ENCODE data around the gene CCDC172. TPM values are rescaled to one million over a fixed set of nuclear protein-coding genes. Genes with fewer than 3 reads are reported as not detected.

The CCDC172 gene
- total and polyA plus RNA-seq, 2 of the 13 experiments (the other 11 are each of a cell fraction or from before 2014, with no cell fraction given): not detected

DNA sequence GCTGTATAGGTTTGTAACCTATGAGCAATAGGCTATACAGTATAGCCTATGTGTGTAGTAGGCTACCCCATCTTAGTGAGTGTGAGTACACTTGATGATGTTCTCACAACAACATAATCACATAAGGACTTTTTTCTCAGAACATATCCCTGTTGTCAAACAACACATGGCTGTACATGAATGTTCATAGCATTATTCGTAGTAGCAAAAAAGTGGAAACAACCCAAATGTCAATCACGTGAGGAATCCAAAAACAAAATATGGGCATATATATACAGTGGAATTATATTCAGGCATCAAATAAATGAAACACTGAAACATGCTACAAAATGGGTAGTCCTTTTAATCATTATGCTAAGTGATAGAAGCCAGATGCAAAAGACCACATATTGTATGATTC lies 31.1 kb downstream of the CCDC172 start (continued):
- no peak for TF ChIP-seq MTA1 (CRISPR knock-in tag; IDR thresholded peaks at IDR 0.05; ENCODE audit: borderline replicate concordance)
- no peak for TF ChIP-seq ZSCAN12 (CRISPR knock-in tag; IDR thresholded peaks at IDR 0.05)
- no peak for TF ChIP-seq SIN3A (IDR thresholded peaks at IDR 0.05; ENCODE audit: borderline replicate concordance, low read depth, low read length)
- TF ChIP-seq XRCC5 (optimal IDR thresholded peaks at IDR 0.05; ENCODE audit: low read length): no peak
- no peak for TF ChIP-seq NAIF1 (CRISPR knock-in tag; IDR thresholded peaks at IDR 0.05; ENCODE audit: borderline replicate concordance)
- TF ChIP-seq ZSCAN25 (CRISPR knock-in tag; IDR thresholded peaks at IDR 0.05): no peak
- TF ChIP-seq, protein P1, sequence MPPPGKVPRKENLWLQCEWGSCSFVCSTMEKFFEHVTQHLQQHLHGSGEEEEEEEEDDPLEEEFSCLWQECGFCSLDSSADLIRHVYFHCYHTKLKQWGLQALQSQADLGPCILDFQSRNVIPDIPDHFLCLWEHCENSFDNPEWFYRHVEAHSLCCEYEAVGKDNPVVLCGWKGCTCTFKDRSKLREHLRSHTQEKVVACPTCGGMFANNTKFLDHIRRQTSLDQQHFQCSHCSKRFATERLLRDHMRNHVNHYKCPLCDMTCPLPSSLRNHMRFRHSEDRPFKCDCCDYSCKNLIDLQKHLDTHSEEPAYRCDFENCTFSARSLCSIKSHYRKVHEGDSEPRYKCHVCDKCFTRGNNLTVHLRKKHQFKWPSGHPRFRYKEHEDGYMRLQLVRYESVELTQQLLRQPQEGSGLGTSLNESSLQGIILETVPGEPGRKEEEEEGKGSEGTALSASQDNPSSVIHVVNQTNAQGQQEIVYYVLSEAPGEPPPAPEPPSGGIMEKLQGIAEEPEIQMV (CRISPR knock-in tag; IDR thresholded peaks at IDR 0.05; ENCODE audit: low read depth): no peak
- TF ChIP-seq XBP1 (CRISPR knock-in tag; IDR thresholded peaks at IDR 0.05): no peak
- TF ChIP-seq, protein P2, sequence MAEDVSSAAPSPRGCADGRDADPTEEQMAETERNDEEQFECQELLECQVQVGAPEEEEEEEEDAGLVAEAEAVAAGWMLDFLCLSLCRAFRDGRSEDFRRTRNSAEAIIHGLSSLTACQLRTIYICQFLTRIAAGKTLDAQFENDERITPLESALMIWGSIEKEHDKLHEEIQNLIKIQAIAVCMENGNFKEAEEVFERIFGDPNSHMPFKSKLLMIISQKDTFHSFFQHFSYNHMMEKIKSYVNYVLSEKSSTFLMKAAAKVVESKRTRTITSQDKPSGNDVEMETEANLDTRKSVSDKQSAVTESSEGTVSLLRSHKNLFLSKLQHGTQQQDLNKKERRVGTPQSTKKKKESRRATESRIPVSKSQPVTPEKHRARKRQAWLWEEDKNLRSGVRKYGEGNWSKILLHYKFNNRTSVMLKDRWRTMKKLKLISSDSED (CRISPR knock-in tag; IDR thresholded peaks at IDR 0.05): no peak
- TF ChIP-seq CREM (IDR thresholded peaks at IDR 0.05): no peak
- no peak for TF ChIP-seq CREM (CRISPR knock-in tag; IDR thresholded peaks at IDR 0.05)
- no peak for TF ChIP-seq ZNF331 (CRISPR knock-in tag; IDR thresholded peaks at IDR 0.05)
- TF ChIP-seq MXD4 (CRISPR knock-in tag; IDR thresholded peaks at IDR 0.05): no peak
- no peak for TF ChIP-seq CREB1 (IDR thresholded peaks at IDR 0.05)
- no peak for TF ChIP-seq CREB1 (CRISPR knock-in tag; IDR thresholded peaks at IDR 0.05)
